K562 (cell line): ENCODE results near the gene TOX2.

Experiments
- ERF ChIP-seq: fragments of 450-650 bp; formaldehyde crosslinking; IDR thresholded peaks from 2 replicates; pipeline ENCODE4 v1.4.0; 2020; ENCODE audit warnings: mild to moderate bottlenecking, mixed read lengths
- KDM5B ChIP-seq: fragments of 200-600 bp; sonication (generic); IDR thresholded peaks from 2 replicates; pipeline ENCODE4 v1.6.1; 2012; ENCODE audit warnings: low read depth, mild to moderate bottlenecking, moderate library complexity, low read length, control low read depth, inconsistent platforms; ENCODE audit not compliant: insufficient replicate concordance
- MEF2D ChIP-seq: conservative IDR thresholded peaks from 2 replicates; pipeline ENCODE4 v1.6.1; 2016; ENCODE audit warnings: low read depth, missing genetic modification characterization, missing compliant biosample characterization
- MTA1 ChIP-seq: fragments of 450-650 bp; IDR thresholded peaks from 2 replicates; pipeline ENCODE4 v1.6.1; 2017; ENCODE audit warnings: borderline replicate concordance
- NFIC ChIP-seq: fragments of 450-650 bp; IDR thresholded peaks from 2 replicates; pipeline ENCODE4 v1.6.1; 2017; ENCODE audit warnings: mild to moderate bottlenecking, inconsistent platforms
- SNRNP70 ChIP-seq: fragments of 200-400 bp; formaldehyde crosslinking; optimal IDR thresholded peaks from 2 replicates; pipeline ENCODE3; 2017; ENCODE audit warnings: low read depth, low read length
- YBX1 ChIP-seq: fragments of 450-650 bp; IDR thresholded peaks from 2 replicates; pipeline ENCODE4 v1.7.1; 2016; ENCODE audit warnings: mild to moderate bottlenecking
- TF ChIP-seq, protein P1 (sequence below): IDR thresholded peaks from 3 replicates; pipeline ENCODE4 v1.6.1; 2011; ENCODE audit warnings: borderline replicate concordance, mild to moderate bottlenecking, moderate library complexity; ENCODE audit not compliant: insufficient read length; ENCODE audit errors: extremely low read depth

DNA sequence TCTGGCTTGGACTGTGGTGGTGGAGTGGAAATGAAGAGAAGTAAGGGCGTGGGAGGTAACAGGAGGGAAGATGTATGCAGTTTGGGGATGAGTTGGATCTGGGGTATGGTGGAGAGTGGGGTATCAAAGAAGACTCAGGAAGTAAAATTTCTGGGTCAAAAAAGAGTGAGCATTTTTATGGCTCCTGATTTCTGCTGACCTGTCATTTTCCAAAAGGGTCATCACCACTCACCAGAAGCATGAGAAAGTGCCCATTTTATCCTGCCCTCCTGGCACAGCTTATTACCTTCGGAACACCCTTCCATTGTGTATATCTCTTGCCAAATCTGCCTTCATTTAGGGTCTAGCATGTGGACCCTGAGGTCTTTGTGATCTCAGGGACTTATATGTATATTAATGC, 17.3 kb downstream of the TOX2 start:
- TF ChIP-seq NFIC, result no peak
- TF ChIP-seq SNRNP70, result no peak
- TF ChIP-seq MTA1, result no peak
- no peak for TF ChIP-seq YBX1
- TF ChIP-seq, protein P1, sequence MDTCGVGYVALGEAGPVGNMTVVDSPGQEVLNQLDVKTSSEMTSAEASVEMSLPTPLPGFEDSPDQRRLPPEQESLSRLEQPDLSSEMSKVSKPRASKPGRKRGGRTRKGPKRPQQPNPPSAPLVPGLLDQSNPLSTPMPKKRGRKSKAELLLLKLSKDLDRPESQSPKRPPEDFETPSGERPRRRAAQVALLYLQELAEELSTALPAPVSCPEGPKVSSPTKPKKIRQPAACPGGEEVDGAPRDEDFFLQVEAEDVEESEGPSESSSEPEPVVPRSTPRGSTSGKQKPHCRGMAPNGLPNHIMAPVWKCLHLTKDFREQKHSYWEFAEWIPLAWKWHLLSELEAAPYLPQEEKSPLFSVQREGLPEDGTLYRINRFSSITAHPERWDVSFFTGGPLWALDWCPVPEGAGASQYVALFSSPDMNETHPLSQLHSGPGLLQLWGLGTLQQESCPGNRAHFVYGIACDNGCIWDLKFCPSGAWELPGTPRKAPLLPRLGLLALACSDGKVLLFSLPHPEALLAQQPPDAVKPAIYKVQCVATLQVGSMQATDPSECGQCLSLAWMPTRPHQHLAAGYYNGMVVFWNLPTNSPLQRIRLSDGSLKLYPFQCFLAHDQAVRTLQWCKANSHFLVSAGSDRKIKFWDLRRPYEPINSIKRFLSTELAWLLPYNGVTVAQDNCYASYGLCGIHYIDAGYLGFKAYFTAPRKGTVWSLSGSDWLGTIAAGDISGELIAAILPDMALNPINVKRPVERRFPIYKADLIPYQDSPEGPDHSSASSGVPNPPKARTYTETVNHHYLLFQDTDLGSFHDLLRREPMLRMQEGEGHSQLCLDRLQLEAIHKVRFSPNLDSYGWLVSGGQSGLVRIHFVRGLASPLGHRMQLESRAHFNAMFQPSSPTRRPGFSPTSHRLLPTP, result no peak
- TF ChIP-seq KDM5B, result no peak
- TF ChIP-seq MEF2D (tag), result no peak
- TF ChIP-seq ERF, result no peak
